Dendritic cell treated with granulocyte-macrophage colony-stimulating factor and Interleukin-4, amounts not matched to agents 40 ng/mL and 50 ng/mL, for 4 days (primary cell): ENCODE measurements around the gene ATP1A3.

Experiments
- H3K27ac Mint-ChIP-seq: one replicate; pipeline ENCODE4 v1.8.0; 2022; ENCODE audit warnings: mild to moderate bottlenecking, mixed read lengths
- H3K27me3 Mint-ChIP-seq: one replicate; pipeline ENCODE4 v1.8.0; 2022; ENCODE audit warnings: mild to moderate bottlenecking, mixed read lengths
- H3K36me3 Mint-ChIP-seq: one replicate; pipeline ENCODE4 v1.8.0; 2022; ENCODE audit warnings: low read depth, mixed read lengths
- H3K4me1 Mint-ChIP-seq: one replicate; pipeline ENCODE4 v1.8.0; 2022; ENCODE audit warnings: low read depth, mixed read lengths
- H3K4me3 Mint-ChIP-seq: one replicate; pipeline ENCODE4 v1.8.0; 2022; ENCODE audit warnings: mild to moderate bottlenecking, moderate library complexity, mixed read lengths
- H3K9me3 Mint-ChIP-seq: one replicate; pipeline ENCODE4 v1.8.0; 2022; ENCODE audit warnings: mixed read lengths
- intact Hi-C: fragments of 100-400 bp; cut with micrococcal nuclease; formaldehyde crosslinking; loops from one replicate; pipeline ENCODE4 v1.15.0; 2022

ATP1A3 gene

GRCh38 chr19:41984961-41985360 is 9.1 kb downstream of the ATP1A3 start:
- Mint-ChIP-seq H3K36me3 (no peaks in the 10 kb centered on the region), H3K4me1 (no peaks in the 10 kb centered on the region), H3K9me3 (no peaks in the 10 kb centered on the region), H3K4me3 (no peak overlapping the region), H3K27me3 (no peaks in the 10 kb centered on the region), H3K27ac (no peak overlapping the region)
- intact Hi-C loops = no loop called here

- Mint-ChIP-seq H3K27me3 (no peaks in the 10 kb centered on the region), H3K27ac (no peak overlapping the region), H3K4me1 (no peaks in the 10 kb centered on the region), H3K36me3 (no peaks in the 10 kb centered on the region), H3K9me3 (no peaks in the 10 kb centered on the region), H3K4me3 (no peak overlapping the region)
- intact Hi-C loops = no loop called here
Observed at GRCh38 chr19:41981724-41982123, 12.3 kb downstream of the ATP1A3 start.

DNA sequence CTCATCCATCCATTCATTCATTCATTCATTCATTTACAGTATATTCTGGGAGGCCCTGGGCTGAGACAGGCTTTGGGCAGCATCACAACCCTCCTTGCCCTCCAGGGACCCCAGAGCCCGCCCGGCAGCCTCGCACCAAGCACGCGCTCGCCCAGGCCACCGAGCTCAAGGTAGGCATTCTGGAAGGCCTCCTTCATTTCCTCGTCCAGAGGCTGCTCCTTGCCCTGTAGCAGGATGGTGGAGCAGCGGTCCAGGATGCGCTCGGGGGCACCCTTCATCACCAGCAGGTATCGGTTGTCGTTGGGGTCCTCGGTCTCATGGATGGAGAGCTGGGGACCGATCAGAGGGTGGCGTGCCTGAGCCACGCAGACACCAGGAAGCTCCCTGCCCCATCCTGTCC is 15.6 kb downstream of the ATP1A3 start:
- H3K27ac Mint-ChIP-seq = no peak overlapping the region
- H3K36me3 Mint-ChIP-seq = no peaks in the 10 kb centered on the region
- no peaks in the 10 kb centered on the region for H3K27me3 Mint-ChIP-seq
- H3K4me3 Mint-ChIP-seq = no peak overlapping the region
- intact Hi-C loops = no loop called here
- H3K9me3 Mint-ChIP-seq = no peaks in the 10 kb centered on the region
- H3K4me1 Mint-ChIP-seq = no peaks in the 10 kb centered on the region

DNA sequence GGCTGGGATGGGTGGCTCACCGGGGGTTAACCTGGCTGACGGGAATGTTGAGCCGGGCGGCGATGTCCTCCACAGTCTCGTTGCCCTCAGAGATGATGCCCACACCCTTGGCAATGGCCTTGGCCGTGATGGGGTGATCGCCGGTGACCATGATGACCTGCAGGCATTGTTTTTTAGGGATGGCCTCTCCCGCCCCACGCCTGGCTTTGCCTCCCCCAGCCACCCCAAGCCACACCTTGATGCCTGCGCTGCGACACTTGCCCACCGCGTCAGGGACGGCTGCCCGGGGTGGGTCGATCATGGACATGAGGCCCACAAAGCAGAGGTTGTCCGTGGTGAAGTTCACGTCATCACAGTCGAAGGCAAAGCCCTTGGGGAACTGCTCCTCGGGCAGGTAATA is 16.1 kb downstream of the ATP1A3 start:
- Mint-ChIP-seq H3K4me3 (no peak overlapping the region), H3K36me3 (no peaks in the 10 kb centered on the region), H3K27me3 (no peaks in the 10 kb centered on the region), H3K4me1 (no peaks in the 10 kb centered on the region), H3K9me3 (no peaks in the 10 kb centered on the region), H3K27ac (no peak overlapping the region)
- intact Hi-C loops = no loop called here

- Mint-ChIP-seq H3K27me3 (peaks cover 1% of the 10 kb centered on the region), H3K9me3 (no peaks in the 10 kb centered on the region), H3K4me1 (no peaks in the 10 kb centered on the region), H3K27ac (no peak overlapping the region), H3K36me3 (no peaks in the 10 kb centered on the region), H3K4me3 (no peak overlapping the region)
- intact Hi-C loops = no loop called here
Observed at GRCh38 chr19:41974652-41975051, 19.4 kb downstream of the ATP1A3 start.

- Mint-ChIP-seq H3K4me3 (no peak overlapping the region), H3K4me1 (peaks cover 17% of the 10 kb centered on the region), H3K27me3 (peaks cover 10% of the 10 kb centered on the region), H3K9me3 (no peaks in the 10 kb centered on the region), H3K36me3 (no peaks in the 10 kb centered on the region), H3K27ac (no peak overlapping the region)
- intact Hi-C loops = no loop called here
Observed at GRCh38 chr19:41971363-41971762, 22.7 kb downstream of the ATP1A3 start.

DNA sequence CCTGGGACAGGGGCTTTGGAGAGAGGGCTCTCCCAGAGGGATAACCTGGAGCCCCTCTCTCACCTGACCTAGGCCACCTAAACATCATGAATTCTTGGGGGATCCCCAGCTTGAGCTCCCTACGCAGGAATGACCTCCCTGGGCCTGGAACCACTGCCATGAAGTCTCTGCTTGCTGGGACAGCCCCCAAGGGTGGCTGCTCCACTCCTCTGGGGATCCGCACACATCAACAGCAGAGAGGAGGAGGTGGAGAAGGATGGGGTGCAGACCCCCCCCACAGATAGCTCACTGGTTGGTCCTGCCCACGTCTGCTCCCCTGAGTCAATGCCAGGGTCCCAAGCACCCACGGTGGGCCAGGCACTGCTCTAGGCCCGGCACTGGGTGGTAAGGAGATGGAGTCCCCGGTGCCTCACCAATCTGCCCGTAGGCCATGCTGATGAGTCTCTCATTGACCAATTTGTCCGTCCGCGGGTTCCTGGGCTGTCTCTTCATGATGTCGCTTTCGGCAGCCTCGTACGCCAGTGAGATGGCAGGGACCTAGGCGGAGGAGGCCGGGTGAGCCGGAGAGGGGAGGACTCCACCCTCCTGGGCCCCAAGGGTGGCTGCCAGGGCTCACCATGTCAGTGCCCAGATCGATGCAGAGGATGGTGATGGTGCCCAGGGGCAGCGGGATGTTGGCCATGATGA is 24.1 kb downstream of the ATP1A3 start:
- Mint-ChIP-seq H3K4me3 (no peak overlapping the region), H3K36me3 (no peaks in the 10 kb centered on the region), H3K27me3 (peaks cover 12% of the 10 kb centered on the region), H3K9me3 (no peaks in the 10 kb centered on the region), H3K4me1 (peaks cover 20% of the 10 kb centered on the region), H3K27ac (no peak overlapping the region)
- intact Hi-C loops = no loop called here

DNA sequence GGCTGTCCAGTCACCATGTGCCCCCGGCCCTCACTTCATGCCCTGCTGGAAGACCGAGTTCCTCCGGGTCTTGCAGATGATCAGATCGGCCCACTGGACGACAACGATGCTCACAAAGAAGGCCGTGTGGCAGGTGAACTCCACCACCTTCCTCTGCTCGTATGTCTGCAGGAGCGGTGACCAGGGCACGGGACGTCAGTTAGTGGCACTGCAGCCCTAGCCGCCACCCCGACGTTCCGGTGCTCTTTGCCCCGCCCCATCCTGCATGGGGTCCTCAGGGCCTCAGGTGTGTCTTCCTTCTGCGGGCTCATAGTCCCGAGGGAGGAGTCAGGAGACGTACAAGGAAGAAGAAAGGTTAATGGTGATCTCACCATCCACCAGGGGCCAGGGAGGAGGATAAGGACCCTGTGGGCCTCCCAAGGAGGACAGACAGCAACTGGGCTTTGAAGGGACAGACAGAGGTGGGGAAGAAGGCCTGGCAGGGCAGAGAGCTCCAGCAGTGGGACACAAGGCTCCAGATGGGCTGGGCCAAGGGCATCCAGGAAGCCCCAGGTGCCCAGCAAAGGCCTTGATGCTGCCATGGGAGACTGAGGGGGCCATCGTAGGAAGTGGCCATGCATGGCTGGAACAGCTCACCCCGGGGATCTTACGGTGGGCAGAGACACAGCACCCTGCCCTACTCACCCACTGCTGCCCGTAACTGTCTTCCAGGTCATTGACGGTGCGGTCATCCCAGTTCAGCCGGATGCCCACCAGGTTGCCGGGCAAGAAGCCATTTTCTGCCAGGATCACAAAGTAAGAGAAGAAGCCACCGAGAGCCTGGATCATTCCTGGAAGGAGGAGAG is 25.1 kb downstream of the ATP1A3 start:
- Mint-ChIP-seq H3K9me3 (no peaks in the 10 kb centered on the region), H3K27me3 (peaks cover 12% of the 10 kb centered on the region), H3K4me1 (peaks cover 20% of the 10 kb centered on the region), H3K36me3 (no peaks in the 10 kb centered on the region), H3K27ac (no peak overlapping the region), H3K4me3 (no peak overlapping the region)
- intact Hi-C loops = no loop called here

DNA sequence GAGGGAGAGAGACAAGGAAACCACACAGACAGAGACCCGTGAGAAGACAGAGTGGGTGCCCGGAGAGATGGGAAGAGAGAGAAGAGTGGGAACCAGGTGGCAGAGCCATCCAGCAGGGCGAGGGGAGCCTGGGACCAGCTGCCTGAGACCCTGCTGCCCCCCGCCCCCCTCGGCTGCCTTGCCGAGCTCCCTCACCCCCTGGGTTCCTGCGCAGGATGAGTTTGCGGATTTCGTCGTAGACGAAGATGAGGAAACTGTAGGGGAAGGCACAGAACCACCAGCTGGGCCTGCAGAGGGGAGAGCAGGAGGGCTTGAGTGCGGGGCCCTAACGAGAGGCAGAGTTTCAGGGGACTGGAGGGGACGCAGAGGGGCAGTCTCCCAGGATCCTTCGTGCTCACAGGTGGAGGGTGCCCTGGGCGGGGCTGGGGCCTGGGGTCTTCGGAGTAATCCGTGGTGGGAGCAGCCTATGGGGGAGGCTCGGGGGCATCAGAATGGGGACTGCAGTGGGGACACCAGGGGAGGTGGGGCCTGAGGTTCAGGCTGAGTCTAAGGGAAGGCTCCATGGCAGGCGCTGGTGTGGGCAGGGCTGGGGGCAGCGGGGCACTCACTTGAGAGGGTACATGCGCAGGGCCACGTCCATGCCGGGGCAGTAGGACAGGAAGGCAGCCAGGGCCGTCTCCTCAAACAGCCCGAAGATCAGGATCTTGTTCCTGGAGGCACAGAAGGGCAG is 26.8 kb downstream of the ATP1A3 start:
- Mint-ChIP-seq H3K27me3 (peaks cover 12% of the 10 kb centered on the region), H3K36me3 (no peaks in the 10 kb centered on the region), H3K4me1 (peaks cover 20% of the 10 kb centered on the region), H3K27ac (peak overlapping the region; percentile 35), H3K4me3 (peak overlapping the region; percentile 59), H3K9me3 (no peaks in the 10 kb centered on the region)
- intact Hi-C loops = no loop called here

DNA sequence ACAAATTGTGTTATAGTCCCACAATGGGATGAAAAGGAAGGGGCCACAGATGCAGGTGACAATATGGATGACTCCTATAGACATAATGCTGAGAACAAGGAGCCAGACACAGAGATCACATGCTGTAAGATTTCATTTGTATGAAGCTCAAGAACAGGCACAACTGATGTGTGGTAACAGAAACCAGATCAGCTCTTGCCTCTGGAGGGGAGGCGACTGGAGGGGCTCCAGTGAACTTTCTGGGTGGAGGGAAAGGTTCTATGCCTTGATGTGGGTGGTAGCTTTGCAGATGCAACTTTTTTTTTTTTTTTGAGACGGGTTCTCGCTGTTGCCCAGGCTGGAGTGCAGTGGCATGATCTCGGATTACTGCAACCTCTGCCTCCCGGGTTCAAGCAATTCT is 28.9 kb downstream of the ATP1A3 start:
- Mint-ChIP-seq H3K4me3 (no peak overlapping the region), H3K36me3 (no peaks in the 10 kb centered on the region), H3K27ac (no peak overlapping the region), H3K9me3 (no peaks in the 10 kb centered on the region), H3K27me3 (peaks cover 11% of the 10 kb centered on the region), H3K4me1 (peaks cover 25% of the 10 kb centered on the region)
- intact Hi-C loops = no loop called here

DNA sequence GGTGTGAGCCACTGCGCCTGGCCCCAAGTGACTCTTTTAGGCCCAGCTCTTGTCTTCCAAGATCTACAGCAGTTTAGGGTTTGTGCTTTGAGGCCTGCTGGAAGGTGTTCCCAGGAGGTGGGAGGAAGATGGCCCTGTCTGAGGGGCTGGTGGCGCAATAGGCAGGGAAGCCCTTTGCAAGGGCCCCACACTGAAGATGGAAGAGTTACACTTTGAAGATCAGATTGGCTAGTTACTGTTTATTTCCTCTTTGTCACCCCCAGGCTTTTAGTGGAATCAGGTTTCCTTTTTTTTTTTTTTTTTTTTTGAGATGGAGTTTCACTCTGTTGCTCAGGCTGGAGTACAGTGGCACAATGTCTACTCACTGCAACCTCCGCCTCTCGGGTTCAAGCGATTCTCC is 33.1 kb downstream of the ATP1A3 start:
- intact Hi-C loops = no loop called here
- no peaks in the 10 kb centered on the region for H3K9me3 Mint-ChIP-seq
- H3K4me3 Mint-ChIP-seq = no peak overlapping the region
- peaks cover 14% of the 10 kb centered on the region for H3K36me3 Mint-ChIP-seq
- H3K4me1 Mint-ChIP-seq = peaks cover 30% of the 10 kb centered on the region
- H3K27me3 Mint-ChIP-seq = no peaks in the 10 kb centered on the region
- H3K27ac Mint-ChIP-seq = no peak overlapping the region

- peak within 1 kb of the TSS; percentile 91 for H3K4me3 Mint-ChIP-seq
- H3K27me3 Mint-ChIP-seq = no peaks in the 10 kb centered on the region
- intact Hi-C loops = loop anchor here (5.0 kb wide), 2 partner anchors 87 to 102 kb away; no protein-coding TSS in a partner anchor
- H3K4me1 Mint-ChIP-seq = peaks cover 30% of the 10 kb centered on the region
- H3K9me3 Mint-ChIP-seq = no peaks in the 10 kb centered on the region
- H3K27ac Mint-ChIP-seq = peak within 1 kb of the TSS; percentile 54
- peaks cover 26% of the 10 kb centered on the region for H3K36me3 Mint-ChIP-seq
Observed at GRCh38 chr19:41959056-41960053, 34.7 kb downstream of the ATP1A3 start, which contains the start of gene RABAC1. RABAC1 (minus strand) TSS chr19:41959321; CDS start chr19:41959292, 29 bp downstream.
